Measurements from ENCODE around the gene FAM25A. TPM values are rescaled to one million over a fixed set of nuclear protein-coding genes. Genes with fewer than 3 reads are reported as not detected.

FAM25A gene
- not detected in 2 replicates for total RNA-seq

DNA sequence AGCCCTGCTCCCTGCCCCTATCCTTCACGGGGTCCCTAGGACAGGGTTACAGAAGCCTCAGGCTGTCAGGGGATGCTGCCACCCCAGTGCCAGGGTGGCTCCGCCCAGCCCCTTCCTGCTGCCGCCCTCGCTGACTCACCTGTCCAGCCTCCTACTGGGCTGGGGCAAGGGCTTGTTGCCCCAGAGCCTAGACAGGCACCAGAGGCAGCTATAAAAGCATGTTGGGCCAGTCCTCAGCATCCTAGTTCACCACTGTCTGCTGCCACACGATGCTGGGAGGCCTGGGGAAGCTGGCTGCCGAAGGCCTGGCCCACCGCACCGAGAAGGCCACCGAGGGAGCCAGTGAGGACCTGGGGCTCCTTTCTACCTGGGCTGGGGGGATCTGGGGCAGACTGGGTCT, at the start of gene FAM25A:
Gene FAM25A, plus strand, starts transcription at position 239 of the 400 bp plus-strand sequence. Its CDS starts 31 bp downstream, at position 270.

Small RNA genes lying within 50 kb of the gene (small RNA-seq; reads per million reads assigned to genes)
- not detected for gene AL136982.5
- gene BMS1P3 = not detected
- gene FAM25A = not detected
- gene RNU6-529P = not detected

Other genes starting within 250 kb of the FAM25A start
- gene MMRN2, start 62.7 kb upstream of the FAM25A start, total RNA-seq = 5.2 and 6.1 TPM in 2 replicates
- gene SNCG, start 61.7 kb upstream of the FAM25A start, total RNA-seq = 17.6 and 20.6 TPM in 2 replicates
- gene ADIRF, start 51.8 kb upstream of the FAM25A start, total RNA-seq = 50.6 and 78.0 TPM in 2 replicates
- gene GLUD1, start 74.5 kb downstream of the FAM25A start, total RNA-seq = 180 and 203 TPM in 2 replicates
- gene SHLD2, start 74.9 kb downstream of the FAM25A start, total RNA-seq = 36.3 and 39.5 TPM in 2 replicates
- gene NUTM2A, start 205.2 kb downstream of the FAM25A start, total RNA-seq = 0.22 and 0.39 TPM in 2 replicates